Inferior parietal cortex (tissue), 1 donor: ENCODE measurements around the gene ANKRD27.
"Not testable (repeated sequence)": the region's sequence is repeated elsewhere in the genome, so short reads cannot be mapped to it uniquely, and the experiment has no call there.

Experiments
- DNase-seq: peaks from one replicate; pipeline ENCODE4 v3.0.0-alpha.2; 2016; ENCODE audit errors: extremely low spot score

The ANKRD27 gene

GRCh38 chr19:32605544-32605943 is 69.4 kb downstream of the ANKRD27 start:
- DNase-seq, result no peak

GRCh38 chr19:32603961-32604360 is 71.0 kb downstream of the ANKRD27 start:
- DNase-seq, result no peak

- peak; percentile 71 for DNase-seq
These were observed 75.2 kb downstream of the ANKRD27 start for GRCh38 chr19:32599736-32600157.

DNA sequence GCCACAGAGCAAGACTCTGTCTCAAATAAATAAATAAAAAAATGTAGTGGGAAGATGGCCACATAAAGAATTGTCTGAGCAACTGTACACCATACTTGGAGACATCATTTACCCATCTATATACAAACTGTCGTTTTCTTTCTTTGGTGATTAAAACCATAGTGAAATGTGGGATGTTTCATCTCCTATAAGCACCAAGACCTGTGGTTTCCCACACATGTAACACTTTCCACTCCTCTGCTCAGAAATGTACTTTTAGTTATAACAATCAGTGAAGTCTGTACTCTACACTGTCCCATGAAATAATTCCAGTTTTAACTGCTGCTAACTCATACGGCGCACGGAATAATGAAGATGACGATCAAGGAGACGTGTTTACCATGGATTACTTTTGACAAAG is 75.7 kb downstream of the ANKRD27 start:
- DNase-seq, result no peak

- no peak for DNase-seq
These were observed 77.0 kb downstream of the ANKRD27 start for GRCh38 chr19:32598022-32598421.

DNA sequence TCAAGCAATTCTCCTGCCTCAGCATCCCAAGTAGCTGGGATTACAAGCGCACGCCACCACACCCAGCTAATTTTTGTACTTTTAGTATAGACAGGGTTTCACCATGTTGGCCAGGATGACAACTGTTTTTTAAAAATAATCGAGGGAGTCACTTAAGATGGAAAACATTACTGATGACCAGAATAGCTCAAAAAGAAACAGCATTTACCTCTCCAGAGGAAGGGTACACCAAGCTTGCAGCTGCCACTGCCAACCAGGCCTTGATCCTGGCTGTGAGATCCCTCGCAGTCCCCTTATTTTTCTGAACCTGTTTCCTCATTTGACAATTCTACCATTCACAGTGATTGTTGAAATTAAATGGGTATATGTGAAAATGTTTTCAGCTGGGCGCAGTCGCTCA is 79.5 kb downstream of the ANKRD27 start:
- no peak for DNase-seq

- no peak for DNase-seq
These were observed 81.0 kb downstream of the ANKRD27 start for GRCh38 chr19:32594021-32594420.

DNA sequence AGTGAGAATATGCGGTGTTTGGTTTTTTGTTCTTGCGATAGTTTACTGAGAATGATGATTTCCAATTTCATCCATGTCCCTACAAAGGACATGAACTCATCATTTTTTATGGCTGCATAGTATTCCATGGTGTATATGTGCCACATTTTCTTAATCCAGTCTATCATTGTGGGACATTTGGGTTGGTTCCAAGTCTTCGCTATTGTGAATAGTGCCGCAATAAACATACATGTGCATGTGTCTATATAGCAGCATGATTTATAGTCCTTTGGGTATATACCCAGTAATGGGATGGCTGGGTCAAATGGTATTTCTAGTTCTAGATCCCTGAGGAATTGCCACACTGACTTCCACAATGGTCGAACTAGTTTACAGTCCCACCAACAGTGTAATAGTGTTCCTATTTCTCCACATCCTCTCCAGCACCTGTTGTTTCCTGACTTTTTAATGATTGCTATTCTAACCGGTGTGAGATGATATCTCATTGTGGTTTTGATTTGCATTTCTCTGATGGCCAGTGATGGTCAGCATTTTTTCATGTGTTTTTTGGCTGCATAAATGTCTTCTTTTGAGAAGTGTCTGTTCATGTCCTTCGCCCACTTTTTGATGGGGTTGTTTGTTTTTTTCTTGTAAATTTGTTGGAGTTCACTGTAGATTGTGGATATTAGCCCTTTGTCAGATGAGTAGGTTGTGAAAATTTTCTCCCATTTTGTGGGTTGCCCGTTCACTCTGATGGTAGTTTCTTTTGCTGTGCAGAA is 87.1 kb downstream of the ANKRD27 start:
- DNase-seq, result not testable (repeated sequence)

GRCh38 chr19:32581705-32582179 is 93.2 kb downstream of the ANKRD27 start:
- DNase-seq, result peak; percentile 22

DNA sequence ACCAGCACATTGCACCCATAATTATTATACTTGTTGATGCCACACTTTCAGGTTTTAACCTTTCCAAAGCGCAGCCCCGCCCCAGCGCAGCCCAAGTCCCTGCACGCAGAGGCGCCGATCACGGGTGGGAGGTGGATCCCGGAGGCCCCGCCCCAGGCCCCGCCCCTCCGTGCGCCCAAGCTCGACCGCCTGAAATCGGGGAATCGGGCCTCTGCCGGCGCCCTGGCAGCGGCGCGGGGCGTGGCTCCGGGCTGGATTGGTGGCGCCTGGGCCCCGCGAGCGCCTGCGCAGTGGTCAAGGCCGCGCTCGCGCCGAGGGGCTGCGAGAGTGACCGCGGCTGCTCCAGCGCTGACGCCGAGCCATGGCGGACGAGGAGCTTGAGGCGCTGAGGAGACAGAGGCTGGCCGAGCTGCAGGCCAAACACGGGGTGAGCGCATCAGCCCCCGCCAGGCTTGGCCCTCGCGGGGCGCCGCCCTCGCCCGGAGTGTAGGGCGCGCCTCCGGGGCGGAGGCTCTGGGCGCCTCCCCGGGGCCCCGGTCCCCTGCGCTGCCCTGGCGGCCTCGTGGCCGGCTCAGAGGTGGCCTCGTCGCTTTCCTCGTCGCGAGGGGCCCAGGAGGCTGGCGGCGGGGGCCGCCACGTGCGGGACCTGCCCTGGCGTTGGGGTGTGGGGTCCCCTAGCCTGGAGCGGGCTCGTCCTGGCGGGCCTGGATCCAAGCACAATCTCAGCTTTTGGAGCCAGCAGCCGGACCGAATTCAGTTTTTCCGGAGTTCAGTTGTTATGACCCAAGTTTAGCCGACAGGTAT is 93.9 kb downstream of the ANKRD27 start, which contains the start of gene PDCD5:
Gene PDCD5 (plus strand): TSS at position 290 of the 804 bp plus-strand sequence. CDS start 72 bp downstream, at position 362.
- peak; percentile 89 for DNase-seq

- no peak for DNase-seq
These were observed 94.6 kb downstream of the ANKRD27 start for GRCh38 chr19:32580353-32580900.

GRCh38 chr19:32576790-32577189 is 98.2 kb downstream of the ANKRD27 start:
- no peak for DNase-seq

GRCh38 chr19:32573492-32573794 is 101.5 kb downstream of the ANKRD27 start:
- no peak for DNase-seq

DNA sequence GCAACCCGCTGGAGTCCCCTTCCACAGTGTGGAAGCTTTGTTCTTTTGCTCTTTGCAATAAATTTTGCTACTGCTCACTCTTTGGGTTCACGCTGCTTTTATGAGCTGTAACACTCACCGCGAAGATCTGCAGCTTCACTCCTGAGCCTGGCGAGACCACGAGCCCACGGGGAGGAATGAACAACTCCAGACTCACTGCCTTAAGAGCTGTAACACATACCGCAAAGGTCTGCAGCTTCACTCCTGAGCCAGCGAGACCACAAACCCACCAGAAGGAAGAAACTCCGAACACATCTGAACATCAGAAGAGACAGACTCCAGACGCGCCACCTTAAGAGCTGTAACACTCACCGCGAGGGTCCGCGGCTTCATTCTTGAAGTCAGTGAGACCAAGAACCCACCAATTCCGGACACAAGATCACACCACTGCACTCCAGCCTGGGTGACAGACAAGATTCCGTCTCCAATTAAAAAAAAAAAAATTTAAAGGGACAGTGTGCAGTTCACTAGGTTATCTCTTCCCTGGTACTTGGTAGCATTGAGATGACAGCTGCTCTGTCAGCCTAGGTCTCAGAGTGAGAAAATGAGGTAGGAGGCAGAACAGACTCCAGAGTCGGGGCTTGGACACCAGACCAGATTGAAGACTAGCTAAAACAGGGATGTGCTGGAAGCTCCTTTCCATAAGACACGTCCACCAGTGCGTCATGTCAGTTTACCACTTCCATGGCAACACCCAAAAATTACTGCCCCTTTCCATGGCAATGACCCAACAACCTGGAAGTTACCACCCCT is 102.1 kb downstream of the ANKRD27 start:
- not testable (repeated sequence) for DNase-seq

- DNase-seq, result not testable (repeated sequence)
These were observed 103.4 kb downstream of the ANKRD27 start for GRCh38 chr19:32571471-32572075.

DNA sequence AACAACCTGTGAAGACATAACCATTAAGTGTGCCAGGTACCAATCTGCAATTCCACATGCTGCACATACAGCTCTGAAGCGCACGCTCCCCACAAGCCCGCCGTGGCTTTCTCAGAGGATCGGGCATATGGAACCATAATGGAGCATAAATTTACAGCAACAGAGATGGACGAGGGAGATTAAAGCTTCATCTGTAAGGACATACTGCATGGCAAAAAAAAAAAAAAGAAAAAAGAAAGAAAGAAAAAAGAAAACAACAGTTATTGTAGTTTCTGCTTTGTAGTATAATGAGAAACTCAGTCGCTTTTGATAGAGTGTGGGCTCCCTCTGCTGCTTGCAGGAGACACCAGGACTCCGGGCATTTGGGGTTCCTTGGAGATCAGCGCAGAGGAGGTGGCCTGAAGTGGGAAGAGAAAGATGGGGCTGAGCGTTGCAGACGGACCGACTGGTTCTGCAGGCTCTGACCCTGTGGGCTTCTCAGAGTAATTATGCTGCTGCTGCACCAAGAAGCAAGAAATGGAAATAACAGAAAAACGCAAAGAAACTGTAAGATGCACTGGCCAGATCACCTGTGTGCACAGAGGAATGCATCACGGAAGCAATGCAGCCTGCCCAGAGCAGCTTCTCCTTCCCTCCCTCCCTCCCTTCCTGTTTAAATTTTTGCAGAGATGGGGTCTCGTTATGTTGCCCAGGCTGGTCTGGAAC is 104.7 kb downstream of the ANKRD27 start:
- DNase-seq, result peak; percentile 85

GRCh38 chr19:32567486-32567885 is 107.5 kb downstream of the ANKRD27 start:
- no peak for DNase-seq

DNA sequence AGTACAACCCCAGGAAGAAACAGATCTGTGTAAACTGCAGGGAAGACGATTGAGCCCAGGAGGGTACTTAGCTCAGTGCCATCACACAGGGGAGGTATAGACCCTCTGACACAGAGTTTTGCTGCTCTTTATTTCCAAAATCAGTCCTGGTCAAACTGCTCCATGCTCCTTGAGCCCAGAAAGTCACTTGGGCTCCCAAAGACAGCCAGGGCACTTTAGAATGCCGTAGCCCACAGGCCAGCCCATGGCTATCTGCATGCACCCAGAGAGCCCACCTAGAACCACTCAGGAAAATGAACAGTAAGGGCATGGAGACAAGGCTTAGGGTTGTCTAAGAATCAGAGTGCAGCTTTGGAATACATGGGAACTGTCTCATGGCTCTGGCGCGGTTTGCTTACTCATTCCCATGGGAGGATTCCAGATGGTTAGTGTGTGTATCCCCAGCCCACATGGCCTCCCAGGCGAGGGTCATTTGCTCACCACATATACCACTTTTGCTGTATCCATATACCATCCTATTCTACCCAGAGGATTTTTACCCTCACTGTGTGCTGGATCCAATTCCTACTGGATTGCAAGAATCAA is 108.6 kb downstream of the ANKRD27 start:
- no peak for DNase-seq

GRCh38 chr19:32563761-32564160 is 111.2 kb downstream of the ANKRD27 start:
- no peak for DNase-seq

DNA sequence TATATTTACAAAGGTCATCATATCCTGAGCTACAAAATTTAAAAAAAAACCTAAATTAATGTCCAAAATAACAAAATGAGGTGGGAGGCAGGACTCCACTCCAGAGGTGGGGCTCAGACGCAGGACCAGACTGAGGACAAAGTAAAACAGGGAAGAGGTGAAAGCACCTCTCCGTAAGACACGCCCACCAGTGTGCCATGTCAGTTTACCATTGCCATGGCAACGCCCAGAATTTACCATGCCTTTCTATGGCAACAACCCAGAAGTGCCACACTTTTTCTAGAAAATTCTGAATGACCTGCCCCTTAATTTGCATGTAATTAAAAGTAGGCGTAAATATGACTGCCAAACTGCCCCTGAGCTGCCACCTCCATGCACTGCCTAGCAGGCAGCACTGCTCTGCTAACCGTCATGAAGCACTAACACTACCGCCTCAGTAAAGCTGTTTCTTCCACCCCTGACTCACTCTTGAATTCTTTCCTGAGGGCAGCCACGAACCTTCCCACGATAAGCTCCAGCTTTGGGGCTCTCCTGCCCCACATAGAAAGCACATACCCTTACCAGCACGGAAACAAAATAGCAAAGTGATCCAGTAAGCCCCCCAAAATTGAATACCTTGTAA is 116.3 kb downstream of the ANKRD27 start:
- no peak for DNase-seq
